Kasumi-1 (cell line): ENCODE results near the gene GRM8.

Experiments
- DNase-seq, 2 experiments: peaks; one replicate each; lab custom pipeline; 2025; lab: John Stamatoyannopoulos, UW

The GRM8 gene

DNA sequence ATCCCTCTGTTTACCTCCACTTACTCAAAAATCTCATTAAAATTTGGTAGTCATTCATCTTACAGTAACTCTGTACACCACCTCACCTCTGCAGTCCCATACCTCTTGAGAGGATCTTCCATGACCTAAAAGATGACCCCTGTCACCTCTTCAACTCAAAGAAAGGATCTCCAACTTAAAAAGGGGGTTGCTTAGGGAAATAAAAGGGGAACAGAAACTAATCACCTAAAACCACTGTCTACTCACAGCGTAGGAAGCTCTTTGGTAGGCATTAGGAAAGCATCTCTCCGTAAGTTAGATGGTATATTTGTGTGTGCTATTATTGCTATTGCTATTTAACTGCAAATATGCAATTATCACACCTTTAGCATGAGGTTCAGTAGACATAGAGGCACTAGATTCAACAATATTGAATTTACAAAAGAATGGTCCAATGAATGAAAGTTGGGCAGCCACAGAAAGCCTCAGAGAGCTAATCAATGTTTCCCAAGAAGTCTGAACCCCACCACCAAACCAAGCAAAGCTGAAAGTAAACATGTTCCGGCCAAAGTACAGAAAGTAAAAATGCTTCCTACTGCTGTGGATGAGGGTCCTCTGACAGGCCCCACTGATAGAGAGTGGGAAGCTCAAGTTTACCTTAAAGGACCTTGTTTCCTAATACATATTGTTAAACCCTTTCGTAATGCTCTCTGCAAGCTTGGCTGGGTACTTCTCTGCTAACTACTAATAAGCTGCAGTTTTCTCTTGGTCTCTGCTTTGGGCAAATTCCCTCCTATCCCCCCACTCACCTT is 105.8 kb downstream of the GRM8 start:
- DNase-seq = no peak

DNA sequence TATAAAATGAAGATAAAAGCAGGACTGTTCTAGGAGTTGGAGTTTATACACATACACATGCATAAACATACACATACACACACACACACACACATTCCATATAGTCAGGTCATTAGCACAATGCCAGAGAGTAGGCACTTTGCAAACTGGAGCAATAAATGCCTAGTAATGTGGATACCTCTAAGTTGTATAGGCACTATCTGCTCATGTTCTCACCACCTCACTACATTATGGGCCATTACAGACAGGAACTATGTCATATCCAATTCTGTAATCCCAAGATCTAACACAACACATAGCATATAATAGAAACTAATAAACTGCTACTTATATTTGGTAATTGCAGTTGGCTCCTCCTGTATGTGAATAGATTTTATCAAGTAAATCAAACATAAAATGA is 115.6 kb downstream of the GRM8 start:
- no peak for DNase-seq

DNA sequence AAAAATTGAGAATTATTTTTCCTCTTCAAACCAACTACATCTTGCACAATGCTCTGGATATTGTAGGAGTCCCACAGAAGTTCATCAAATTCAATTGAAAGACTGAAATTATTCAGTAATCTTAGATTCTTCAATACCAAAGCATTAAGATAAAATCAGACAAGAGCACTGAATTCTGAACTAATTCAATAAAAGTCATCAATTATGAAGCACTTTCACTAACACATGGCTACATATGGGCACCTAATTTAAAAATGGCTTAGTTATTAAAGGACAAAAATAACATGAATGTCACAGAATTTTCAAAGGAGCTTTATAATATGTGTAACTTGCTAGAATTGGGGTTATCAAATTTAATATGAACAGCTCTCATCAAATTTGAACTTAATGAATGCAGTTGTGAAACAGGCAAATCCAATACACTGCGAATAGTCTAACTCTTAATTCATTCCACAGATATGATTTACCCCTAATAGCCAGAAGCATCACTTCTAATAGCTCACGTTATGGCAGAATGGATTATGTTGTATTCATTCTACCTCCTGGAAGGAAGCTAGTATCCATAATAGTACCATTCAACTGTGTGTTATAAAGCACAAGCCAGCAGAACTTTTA is 116.8 kb downstream of the GRM8 start:
- no peak for DNase-seq

DNA sequence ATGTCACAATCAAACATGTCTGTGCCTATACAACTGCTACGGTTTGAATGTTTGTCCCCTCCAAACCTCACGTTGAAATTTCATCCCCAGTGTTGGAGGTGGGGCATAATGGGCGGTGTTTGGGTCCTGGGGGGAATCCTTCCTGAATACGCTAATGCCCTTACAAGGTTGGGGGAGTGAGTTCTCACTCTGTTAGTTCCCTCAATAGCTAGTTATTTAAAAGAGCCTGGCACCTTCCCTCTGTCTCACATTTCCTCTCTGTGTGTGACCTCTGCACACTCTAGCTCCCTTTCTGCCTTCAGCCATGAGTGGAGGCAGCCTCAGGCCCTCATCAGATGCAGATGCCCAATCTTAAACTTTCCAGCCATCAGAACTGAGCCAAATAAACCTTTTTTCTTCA is 129.5 kb downstream of the GRM8 start:
- DNase-seq = no peak

DNA sequence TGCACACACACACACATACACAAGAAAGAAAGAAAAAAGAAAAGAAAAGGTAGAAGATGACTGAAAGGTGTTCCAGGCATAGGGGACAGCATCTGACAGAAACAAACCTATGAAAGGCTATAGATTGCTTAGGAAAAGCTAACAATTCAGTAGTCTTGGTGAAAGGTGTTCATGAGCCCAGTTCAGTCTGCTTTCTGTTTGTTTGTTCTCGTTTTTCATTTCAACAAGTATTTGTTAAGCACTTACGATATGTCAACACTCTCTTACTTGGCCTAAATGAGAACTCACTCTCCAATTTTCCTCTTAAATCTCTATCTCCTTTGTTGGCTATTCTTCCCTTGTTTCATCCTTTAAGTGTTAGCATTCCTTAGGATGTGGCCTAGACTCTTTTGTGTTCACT is 133.2 kb downstream of the GRM8 start:
- DNase-seq = no peak

DNA sequence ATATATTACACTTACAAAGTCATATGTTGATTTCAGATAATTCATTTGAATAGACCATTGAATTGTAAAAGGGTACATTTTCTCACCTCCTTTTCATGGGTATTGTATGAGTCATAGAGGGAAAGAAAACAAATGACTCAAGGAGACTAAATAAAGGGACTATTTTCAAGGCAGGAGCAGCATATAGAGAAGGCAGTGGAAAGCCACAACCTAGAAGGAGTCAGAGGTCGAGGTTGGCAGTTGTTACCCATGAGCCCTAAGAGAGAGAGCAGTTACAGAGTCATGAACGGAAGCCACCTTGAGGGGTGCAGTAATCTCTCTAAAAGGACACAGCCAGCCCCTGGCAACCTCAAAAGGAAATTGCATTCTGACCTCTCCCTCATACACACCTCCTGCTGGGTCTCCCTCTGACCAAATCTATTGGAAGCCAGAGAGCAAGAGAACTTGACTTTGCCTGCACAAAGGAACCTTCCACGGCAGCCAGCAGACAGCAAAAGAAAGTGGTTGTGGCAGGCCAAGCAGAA is 137.9 kb downstream of the GRM8 start:
- no peak for DNase-seq

DNA sequence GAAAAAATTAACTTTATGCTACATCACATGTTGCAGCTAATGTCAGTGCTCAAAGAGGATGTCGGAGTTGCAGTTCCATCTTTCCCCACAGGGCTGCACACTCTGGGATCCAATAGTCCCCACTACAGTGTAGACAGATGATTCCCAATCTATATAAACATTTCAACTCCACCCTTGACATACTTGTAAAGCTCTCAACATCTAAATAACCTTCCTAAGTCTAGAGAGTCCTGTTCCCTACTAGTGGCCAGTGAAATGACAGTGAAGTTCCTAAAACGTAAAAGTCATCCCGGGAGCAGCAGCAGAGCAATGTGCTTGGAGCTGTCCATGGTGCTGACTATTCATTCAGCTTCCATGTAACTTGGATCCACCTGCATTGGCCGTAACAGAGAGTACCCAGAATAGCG is 145.1 kb downstream of the GRM8 start:
- DNase-seq = peak; percentile 70 to 71

DNA sequence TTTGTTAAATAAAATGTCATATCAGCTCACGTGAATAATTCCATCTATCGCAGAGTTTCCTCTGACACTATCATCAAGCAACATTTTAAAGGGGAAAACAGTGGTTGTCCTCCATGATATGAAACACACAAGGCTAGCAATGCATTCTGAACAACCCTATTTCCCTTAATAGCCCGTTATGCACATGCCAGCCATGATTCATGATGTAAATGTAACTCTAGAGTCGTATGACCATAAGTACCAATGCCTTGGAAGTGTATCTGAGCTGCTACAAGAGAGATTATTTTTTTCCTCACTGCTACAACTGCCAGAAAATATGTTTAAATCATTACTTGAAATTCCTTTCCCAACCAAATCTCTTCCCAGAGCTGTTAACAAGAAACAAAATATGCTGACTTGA is 159.4 kb downstream of the GRM8 start:
- DNase-seq = no peak

DNA sequence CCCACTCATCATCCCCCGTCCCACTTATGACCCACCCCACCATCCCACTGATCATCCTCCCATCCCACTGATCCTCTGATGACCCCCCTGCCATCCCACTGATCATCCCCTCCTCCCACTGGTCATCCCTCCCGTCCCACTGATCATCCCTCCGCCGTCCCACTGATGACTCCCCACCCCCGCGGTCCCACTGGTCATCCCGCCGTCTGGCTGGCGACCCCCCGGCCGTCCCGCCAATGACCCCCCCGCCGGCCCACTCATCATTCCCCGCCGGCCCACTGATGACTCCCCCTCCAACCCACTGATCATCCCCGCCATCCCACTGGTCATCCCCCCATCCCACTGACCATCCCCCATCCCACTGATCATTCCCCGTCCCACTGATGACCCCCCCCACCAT is 161.1 kb downstream of the GRM8 start:
- DNase-seq = no peak

DNA sequence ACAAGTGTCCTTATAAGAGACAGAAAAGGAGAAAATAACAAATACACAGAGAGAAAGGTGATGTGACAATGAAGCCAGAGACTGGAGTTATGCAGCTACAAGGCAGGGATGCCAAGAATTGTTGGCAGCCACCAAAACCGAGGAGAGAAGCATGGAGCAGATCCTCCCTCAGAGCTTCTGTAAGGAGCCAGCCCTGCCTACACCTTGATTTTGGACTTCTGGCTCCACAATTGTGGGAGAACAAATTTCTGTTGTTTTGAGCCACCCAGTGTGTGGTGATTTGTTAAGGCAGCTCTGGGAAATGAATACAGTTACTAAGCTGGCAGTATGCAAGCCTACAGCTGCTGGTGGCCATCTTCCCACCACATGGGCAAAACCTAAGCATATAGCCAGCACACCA is 163.6 kb downstream of the GRM8 start:
- DNase-seq = no peak

DNA sequence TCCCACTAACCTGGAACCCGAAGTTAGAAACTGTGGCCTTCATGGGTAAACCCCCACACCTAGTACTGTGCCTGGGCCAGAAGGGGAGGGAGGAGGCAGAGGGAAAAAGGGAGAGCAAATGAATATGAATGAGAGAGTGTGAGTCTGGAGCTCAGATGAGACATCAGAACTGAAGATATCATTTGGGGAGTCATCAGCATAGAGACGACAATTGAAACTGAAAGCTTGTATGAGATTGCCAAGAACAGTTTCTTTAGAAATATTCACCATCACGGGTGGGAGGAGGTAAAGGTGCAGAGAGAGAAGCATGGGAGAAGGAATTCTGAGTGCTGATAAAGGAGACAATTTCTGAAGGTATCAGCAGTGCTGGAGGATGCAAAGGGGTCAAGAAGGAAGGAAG is 171.2 kb downstream of the GRM8 start:
- DNase-seq = no peak

DNA sequence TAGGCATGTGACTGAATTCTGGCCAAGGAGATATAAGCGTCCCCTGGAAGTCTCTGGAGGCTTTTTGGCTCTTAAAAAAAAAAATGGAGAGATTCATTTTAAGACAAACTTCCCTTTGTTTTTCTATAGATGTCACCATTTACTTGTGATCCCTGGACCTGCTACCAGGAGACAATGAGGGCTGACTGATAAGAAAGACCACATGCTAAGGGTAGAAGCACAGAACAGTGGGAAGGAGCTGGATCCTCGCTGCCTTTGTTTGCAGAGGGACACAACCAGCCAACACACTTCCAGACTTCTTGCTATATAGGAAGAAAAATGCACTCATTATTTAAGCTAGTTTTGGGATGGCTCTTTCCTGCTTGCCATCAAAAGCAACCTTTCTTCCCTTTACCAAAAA is 172.2 kb downstream of the GRM8 start:
- no peak for DNase-seq

DNA sequence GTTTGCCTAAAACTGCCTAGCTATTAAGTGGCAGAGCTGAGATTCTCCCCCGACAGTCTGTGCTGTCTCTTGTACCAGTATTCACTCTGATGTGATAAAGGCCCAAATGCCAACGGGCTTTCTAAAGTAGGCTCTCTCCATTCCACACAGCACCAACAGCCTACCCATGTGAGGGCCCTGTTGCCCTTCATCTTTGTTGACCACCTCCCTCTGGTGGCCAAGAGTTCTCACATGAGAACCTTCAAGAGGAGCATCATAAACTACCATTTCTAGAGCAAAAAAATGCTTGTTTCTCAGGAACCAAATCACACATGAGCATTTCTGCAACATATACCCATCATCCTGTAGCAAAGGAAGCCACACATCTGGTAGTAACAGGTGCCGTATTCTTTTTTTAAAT is 185.8 kb downstream of the GRM8 start:
- DNase-seq = peak in 1 of 2 experiments; percentile 2

DNA sequence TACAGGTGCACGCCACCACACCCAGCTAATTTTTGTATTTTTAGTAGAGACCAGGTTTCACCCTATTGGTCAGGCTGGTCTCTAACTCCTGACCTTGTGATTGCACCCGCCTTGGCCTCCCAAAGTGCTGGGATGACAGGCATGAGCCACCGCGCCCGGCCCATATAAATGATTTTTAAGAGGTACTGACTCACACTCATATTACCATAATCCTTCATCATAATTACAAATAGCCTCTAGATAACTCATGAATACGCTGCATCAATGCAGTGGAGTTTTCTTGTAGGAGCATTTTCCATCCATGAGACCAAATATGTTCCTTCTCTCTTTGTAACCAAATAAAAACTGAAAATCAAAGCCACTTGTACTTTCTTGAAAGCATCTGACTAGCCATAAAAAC is 193.3 kb downstream of the GRM8 start:
- no peak for DNase-seq

DNA sequence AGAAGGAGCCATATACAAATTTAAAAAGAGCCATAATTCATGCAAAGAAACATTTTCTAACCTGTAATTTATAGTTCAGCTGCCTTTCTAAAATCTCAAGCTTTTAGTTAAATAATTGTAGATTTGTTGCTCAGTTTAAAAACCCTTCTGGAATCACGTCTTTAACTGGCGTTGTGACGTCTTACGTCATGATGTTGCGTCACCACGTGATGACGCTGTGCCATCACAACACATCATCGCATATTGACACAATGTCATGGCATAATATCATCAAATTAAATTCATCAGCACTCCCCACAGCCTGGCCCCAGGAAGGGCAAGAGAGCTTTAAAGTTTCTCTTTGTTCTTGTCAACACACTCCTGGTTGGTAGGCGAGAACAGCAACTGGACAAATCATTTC is 194.8 kb downstream of the GRM8 start:
- DNase-seq = no peak

DNA sequence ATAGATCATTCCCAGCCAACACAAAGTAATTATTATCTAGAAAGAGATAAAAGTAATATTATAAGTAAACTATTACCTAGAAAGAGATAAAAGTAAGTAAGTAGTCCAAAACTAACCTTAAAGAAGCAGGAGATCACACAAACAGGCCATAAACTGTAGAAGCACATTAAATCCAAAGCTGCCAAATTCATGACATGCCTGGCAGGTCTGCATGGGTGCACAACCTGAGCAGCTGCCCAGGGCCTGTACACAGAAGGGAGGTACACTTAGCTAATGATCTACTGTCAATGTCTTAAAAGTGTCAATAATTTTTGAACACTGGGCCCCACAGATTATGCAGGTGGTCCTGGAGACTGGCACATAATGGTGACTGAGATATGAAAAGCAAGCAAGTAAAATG is 196.5 kb downstream of the GRM8 start:
- DNase-seq = no peak

DNA sequence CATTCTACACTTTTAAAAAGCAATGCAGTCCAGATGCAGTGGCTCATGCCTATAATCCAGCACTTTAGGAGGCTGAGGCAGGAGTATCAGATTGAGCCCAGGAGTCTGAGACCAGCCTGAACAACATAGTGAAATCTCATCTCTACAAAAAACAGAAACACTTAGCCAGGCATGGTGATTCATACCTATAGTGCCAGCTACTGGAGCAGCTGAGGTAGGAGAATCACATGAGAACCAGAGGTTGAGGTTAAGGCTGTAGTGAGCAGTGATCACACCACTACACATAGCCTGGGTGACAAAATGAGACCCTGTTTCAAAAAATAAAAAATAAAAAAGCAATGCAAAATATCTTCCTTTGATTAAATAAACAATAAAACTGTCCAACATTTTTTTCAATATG is 205.2 kb downstream of the GRM8 start:
- DNase-seq = no peak

DNA sequence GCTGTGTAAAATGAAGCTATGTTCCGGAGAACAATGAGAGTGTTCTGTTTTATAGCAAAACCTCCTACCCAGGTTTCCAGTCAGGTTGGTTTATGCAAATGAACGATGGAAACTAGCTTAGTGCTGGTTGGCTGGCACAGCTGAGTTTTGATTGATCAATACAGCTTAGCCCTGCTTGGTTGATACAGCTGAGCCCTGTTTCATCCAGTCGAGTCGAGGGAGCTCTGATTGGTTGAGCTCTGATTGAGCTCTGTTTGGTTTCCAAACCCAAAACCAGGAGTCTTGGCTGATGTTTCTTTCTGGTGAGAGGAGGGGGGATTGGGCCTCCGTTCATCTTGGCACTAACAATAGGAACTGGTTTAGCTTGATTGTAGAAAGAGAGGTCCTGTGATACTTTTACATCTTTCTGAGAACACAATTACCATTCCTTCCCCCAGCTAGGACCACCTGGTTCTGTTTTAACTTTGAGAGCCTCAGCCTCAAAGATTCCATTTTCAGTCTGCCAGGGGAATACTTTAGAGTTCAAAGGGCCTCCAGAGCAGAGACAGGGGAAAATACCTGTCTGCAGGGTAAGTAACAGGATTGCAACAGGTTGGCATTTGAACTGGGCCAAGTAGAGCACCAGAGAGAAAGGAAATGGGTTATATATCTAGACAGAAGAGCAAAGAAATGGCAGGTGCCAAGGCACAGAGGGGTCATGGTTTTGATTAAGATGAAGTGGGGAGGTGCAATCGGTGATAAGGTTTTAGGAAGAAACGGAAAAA is 210.9 kb downstream of the GRM8 start:
- no peak for DNase-seq

DNA sequence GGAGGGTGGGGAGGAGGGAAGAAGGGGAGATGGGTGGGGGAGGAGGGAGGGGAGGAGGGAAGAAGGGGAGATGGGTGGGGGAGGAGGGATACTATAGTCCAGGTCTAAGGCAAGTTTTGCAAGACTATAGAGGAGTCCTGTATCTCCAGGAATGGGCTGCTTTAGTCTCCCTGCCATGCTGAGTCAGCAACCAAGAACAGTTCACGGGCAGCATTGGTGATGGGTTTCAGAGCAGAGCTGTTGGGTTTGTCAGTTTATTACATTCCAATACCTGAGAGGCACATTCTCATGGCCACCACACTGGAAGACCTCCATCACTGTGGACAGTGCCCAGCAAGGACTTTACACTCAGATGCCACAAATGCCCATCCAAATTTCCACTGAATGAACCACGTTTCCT is 212.7 kb downstream of the GRM8 start:
- DNase-seq = no peak

DNA sequence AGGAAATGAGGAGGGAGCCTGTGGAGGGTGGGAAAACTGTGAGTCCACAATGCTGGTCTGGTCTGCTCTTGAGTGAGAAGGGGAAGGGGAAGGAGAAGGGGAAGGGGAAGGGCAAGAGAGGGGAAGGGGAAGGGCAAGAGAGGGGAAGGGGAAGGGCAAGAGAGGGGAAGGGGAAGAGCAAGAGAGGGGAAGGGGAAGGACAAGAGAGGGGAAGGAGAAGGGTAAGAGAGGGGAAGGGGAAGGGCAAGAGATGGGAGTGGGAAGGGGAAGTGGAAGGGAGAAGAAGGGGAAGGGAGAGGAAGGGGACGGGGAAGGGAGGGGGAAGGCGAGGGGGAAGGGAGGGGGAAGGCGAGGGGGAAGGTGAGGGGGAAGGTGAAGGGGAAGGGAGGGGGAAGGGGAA is 213.2 kb downstream of the GRM8 start:
- DNase-seq = no peak

DNA sequence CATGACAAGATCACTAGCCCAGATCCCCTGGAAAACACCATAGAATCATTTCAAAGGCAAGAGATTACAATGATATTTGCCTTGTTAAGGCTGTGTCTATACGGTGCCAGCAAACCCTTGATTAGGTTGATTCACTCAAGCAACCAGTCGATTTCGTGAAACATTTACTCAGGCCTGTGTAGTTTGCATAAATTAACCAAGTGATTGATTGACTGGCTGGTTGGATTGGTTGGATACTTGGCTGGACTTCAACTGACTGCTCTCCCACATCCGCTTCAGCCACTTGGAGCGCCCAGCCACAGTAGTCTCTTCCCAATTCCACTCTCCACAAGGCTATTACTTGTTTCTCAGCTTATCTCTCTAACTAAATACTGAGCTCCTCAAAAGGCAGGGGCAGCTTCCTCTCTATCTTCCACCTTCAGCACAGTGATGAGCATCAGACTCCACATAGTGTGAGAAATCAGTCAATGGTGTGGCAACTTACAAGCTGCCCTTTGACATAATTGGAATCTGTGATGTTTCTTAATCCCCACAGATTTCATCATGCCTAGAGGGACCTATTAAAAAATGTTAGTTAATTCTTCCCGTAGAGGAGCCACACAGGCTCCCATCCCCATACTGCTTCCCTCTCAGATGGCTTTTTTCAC is 217.4 kb downstream of the GRM8 start:
- DNase-seq = no peak

DNA sequence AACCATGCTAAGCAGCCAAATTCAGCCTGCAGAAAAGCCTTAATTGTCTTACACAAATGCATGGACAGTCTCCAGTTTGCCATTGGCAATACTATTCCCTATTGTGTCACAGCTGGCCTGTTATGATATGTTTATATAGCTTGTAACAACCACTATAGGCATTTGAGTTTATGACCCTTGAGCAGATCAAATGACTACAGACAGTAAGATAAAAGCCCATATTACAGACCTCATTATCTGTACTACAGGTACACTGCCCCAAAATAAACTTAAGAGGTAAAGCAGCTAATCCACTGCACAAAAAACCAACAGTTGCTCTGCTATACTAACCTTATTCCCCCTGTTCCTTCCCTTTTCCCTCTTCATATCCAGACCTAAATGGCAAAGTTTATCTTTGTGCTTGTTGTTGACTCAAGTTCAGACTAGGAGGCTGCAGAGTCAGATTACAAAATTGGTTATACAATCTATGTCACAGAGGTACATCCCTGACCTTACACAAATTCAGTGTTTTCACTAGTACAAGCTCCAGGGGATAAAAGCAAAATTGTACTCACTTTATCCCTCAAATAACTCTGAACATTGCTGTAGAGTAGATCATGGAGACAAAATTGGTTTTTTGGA is 218.4 kb downstream of the GRM8 start:
- no peak for DNase-seq
